Gastrocnemius medialis (tissue), 4 donors: ENCODE data around the gene SGPP2.

ENCODE experiments used
- CTCF ChIP-seq, 5 experiments: fragments of 450-650 bp in 3 of 5; fragments of 200-600 bp in 2 of 5; sonication (generic) in 2 of 5; IDR thresholded peaks in 4 of 5; conservative IDR thresholded peaks in 1 of 5; 1 replicate in 4 of 5; 2 replicates in 1 of 5; pipeline ENCODE4 v1.5.1; 2016 to 2019; ENCODE audit warnings: antibody characterized with exemption in 5 of 5, mild to moderate bottlenecking in 3 of 5, moderate library complexity in 3 of 5
- POLR2A ChIP-seq, 2 donors: fragments of 450-650 bp; IDR thresholded peaks; one replicate each; pipeline ENCODE4 v1.6.1; 2017; ENCODE audit warnings: antibody characterized with exemption in 2 of 2, mild to moderate bottlenecking in 2 of 2, moderate library complexity in 2 of 2

- TF ChIP-seq CTCF (IDR thresholded peaks at IDR 0.05 in 4 of 5, conservative IDR thresholded peaks at IDR 0.05 in 1 of 5) = no peak
- TF ChIP-seq POLR2A (IDR thresholded peaks at IDR 0.05) = no peak
Measured at GRCh38 chr2:222456479-222457077, 32.2 kb downstream of the SGPP2 start.
